Activated CD4-positive, alpha-beta T cell treated with anti-CD3 and anti-CD28 coated beads, Interleukin-2, amount 50 U/mL, for 16 hours (primary cell): Measurements from ENCODE around the gene FAM222A.

ENCODE experiments used
- DNase-seq: peaks from one replicate; pipeline ENCODE4 v3.0.0-alpha.2; 2020

Gene FAM222A

DNA sequence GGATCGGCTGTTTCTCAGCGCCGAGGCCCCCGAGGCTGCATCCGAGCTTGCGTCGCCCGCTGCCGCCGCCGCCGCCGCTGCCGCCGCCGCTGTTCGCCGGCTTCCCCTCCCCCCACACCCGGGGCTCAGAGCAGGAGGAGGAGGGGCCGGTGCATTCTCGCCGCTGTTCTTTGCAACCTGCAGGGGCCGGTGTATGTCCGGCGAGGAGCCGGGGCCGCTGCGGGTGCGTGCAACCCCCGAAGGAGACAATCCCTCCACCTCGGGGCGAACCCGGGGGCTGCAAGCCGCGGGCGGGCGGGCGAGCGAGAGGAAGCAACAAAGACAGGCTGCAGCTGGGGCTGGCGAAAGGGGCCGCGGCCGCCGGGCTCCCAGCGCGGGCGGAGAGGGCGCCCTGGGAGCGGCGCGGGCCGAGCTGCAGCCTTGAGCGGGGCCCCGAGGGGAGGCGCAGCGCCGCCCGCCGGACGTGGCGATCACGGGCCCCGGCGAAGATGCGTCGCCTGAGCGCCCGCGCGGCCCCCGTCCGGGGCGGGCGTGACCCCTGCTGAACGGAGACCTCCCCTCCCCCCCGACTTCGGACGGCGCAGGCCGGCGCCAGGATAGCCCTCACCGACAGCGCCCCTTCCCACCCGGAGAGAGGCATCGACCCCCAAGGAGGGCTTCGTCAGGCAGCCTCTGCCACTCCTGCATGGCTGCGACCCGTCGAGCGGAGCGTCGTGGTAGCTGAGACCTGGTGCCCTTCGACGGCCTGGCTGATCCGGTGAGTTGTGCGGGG, 702 bp downstream of the FAM222A start:
- peak; percentile 30 for DNase-seq

DNA sequence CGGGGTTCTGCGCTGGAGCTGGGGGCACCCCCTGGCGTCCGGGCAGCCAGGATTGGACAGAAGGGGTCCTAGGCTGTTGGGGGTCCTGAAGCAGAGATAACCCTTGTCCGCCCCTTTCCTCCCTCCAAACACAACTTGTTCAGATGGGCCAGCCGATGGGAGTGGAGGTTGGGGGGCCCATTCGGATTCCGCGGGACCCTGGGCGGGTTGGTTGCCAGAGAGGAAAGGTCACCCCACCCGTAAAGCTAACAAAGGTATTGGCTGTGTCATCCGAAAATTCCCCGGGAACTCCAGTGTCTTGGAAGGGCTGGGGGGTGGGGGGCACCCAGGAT, 1.3 kb downstream of the FAM222A start:
- no peak for DNase-seq

DNA sequence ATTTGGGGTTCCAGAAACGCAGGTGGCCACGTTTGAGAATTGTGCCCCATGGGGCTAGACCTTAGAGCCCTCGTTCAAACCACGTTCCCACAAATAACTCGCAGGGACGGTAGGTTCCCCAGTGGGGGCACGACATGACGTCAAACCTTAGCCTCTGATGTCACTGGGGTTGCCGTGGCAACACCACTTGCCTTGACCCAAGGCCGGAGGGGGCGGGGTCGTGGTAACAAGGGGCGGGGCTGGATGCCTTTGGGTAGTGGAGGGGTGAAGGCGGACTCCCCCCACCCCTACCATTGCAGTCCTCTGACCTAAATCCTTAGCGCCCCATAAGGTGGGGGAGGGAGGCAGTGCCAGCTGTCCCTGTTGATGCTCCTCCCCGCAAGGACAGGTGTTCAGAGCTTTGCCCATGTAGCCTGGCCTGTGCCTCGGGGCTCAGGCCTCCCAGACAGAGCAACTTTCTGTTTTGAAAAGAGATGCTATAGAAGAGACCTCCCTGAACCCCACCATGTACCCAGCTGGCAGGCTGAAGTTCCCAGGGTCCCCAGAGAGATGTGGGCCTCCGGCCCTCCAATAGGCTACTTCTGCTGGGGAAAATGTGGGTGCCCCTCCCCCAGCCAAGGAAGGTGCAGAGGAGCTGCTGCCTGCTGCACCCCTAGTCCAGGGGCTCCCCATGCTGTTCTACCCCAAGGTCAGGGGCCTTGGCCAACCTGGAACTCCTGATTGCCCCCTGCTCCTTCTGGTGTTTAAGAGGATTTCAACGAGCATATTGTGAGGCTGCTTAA, 1.9 kb downstream of the FAM222A start:
- DNase-seq = no peak

- no peak for DNase-seq
These were observed 2.5 kb downstream of the FAM222A start for GRCh38 chr12:109716092-109716479.

- DNase-seq = no peak
These were observed 3.1 kb downstream of the FAM222A start for GRCh38 chr12:109716512-109717389.

GRCh38 chr12:109717390-109718357, 4.0 kb downstream of the FAM222A start:
- no peak for DNase-seq

GRCh38 chr12:109718390-109718789, 4.8 kb downstream of the FAM222A start:
- DNase-seq = no peak

DNA sequence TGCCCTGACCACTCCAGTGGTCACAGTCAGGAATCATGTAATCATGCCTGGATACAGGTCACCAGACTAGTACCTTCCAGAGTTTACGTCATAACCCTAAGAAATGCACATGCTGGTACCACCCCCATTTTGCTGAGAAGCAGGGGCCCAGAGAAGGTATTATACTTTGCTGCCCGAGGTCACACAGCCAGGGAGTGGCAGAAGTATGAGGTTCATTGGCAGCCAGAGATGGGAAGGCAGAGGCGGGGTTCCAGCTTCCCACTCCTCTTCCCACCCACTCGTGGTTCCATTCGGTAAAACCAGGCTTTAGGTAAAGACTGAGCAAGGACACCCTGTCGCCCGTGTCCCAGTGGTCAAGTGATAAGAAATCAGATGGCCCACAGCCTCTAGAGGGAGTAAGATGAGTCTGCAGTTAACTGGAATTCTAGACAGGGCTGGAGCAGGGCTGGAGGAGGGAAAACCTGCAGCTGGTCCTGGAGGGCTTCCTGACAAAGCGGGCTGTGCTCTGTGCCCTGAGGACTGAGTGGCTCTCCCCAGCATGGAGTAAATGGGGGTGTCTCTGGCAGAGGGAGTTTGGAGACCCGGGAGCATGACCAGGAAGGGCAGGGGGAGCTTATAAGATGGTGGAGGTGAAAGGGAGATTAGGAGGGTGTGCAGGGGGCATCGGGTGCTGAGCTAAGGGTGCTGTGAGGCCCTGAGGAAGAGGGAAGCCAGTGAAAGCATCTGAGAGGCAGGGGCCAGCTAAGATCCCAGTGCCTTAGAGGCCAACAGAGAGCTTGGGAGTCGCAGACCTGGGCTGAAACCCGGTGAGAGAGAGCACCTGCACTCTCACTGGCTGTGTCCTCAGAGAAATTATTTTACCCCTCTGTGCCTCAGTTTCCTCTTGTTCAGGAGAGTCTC, 5.7 kb downstream of the FAM222A start:
- DNase-seq = no peak

- no peak for DNase-seq
These were observed 6.7 kb downstream of the FAM222A start for GRCh38 chr12:109720152-109720856.

- DNase-seq = no peak
These were observed 7.2 kb downstream of the FAM222A start for GRCh38 chr12:109720857-109721189.

DNA sequence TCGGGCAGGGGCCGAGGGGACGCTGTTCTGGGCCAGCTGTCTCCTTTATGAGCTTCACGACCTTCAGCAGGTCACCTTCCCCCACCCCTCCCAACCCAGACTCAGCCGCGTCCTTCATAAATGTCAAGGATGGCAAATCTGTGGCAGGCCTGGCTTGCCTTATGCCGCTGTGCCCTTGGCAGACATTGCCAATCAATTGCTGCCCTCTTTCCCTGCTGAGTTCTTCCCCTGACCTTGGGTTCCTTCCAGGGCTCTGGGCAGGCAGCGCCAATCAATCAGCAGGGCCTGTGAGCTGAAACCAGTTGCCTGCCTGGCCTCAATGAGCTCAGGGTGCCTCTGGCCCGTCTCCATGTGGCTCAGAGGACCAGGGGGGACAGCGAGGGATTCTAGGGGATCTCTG, 7.7 kb downstream of the FAM222A start:
- DNase-seq = no peak

DNA sequence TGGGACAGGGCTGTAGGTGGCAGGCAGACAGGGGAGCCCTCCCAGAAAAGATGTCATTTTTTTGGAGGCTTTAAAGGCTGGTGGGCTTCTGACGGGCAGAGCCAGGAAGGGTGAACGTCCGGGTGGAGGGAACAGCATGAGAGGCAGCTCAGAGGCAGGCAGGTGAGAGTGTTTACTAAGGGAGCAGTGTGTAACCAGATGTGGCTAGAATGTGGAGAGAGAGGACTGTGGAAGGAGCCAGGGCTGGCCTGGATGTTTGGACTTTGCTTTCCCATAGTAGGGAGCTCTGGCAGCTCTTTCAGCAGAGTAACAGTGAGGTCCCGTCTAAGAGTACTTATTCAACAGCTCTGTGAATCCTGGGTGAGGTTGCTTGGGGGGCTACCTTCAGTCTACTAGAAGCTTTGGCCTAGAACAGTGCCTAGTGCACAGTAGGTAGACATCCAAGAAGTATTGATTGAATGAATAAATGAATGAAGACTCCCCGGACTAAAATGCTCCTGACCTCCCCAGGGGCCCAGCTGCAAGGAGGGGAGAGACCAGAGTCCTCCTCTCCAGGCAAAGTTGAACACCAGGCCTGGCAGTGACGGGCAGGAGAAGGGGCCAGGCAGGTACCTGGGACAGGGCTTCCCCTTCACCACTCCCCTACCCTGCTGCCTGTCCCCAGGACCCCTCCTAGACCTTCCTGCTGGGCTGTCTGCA, 8.5 kb downstream of the FAM222A start:
- no peak for DNase-seq

DNA sequence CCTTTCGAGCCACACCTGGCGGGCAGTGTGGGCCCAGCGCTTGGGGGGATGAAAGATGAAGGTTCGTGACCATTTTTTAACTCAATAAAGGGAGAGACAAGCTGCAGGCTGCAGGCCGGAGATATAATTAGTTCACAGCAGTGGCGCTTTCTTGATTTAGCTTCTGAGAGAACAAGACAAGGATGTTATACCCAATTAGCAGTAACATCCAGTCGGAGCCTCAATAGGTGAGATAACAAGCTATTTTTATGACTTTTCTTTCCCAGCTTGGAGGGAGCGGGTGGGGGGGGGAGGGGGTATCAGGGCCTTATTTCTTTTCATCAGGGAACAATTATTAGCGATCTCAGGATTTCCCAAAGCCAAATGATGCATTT, 9.1 kb downstream of the FAM222A start:
- no peak for DNase-seq

DNA sequence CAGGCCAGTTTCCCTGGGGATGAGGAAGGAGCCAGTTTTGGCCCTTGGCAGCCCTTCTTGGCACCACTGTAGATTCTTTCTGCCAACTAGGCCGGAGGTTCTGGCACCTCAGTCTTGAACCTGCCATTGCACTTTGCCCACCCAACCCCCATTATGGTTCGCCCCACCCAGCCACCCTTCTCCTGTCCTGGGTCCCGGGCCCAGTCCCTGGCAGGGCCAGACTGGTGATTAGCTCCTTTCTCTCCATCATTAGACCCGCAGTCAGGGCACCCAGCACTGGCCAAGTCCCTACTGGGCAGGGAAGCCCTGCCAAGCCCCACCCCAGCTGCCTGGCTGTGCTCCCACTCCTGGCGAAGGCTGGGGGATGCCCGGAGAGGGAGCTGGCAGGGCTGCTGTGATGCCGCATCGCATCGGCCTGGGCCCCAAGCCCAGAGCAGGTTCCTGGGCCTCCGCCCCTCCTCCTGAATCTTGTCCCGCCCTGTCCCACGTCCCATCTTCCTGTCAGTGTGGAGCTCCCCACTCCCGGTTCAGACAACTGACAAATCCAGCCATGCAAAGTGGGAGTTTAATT, 9.8 kb downstream of the FAM222A start:
- DNase-seq = no peak

- no peak for DNase-seq
These were observed 10.8 kb downstream of the FAM222A start for GRCh38 chr12:109724321-109724892.

- DNase-seq = no peak
These were observed 11.9 kb downstream of the FAM222A start for GRCh38 chr12:109725321-109726105.

DNA sequence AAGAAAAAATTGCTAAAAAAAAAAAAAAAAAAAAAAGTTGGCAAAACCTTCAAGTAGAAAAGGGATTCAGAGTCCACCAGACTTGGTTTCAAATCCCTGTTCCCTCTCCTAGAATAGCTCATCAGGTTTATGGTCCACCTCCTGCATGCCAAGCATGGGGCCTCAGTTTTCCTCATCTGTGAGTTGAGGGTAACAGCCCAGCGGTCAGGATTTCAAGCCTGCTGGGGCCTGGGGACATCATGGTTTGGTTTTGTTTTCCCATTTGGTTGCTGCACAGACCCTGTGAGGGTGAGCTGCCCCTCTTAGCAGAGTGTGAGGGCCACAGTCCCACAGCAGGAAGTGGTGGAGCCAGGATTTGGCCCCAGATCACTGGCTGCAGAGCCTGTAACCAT, 12.5 kb downstream of the FAM222A start:
- DNase-seq = no peak

GRCh38 chr12:109726511-109727038, 12.9 kb downstream of the FAM222A start:
- no peak for DNase-seq
